ENCODE results near the gene ARHGAP10. TPM values are rescaled to one million over a fixed set of nuclear protein-coding genes. Genes with fewer than 3 reads are reported as not detected.

Gene ARHGAP10
- total RNA-seq, 2 experiments from 2014 or later = 7.1 to 8.0 TPM

DNA sequence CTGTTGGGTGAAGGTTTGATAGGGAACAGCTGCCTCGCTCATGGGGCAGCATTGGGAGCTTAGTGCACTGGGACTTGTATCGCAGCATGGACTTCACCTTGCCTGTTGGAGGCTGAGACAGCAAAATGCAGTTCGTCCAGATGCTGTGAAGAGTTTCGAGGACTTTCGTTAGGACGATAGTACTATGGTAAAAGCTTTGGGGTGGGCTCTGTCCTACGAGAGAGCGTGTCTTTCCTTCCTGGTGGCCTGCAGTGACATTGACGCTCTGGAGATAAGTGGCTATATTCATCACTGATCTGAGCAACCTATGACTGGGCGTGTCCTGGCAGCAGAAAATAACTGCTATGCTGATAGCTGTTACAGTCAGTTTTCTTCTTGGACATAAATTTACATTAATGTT lies 44.8 kb downstream of the ARHGAP10 start:
- intact Hi-C loops (cut with micrococcal nuclease) = no loop called here
- no peaks in the 10 kb centered on the region for H3K36me3 Mint-ChIP-seq
- ChIA-PET CTCF (no interaction called here), POLR2A (no interaction called here)
- no peak for DNase-seq
- H3K9me3 Mint-ChIP-seq = no peaks in the 10 kb centered on the region
- H3K27me3 Mint-ChIP-seq = no peaks in the 10 kb centered on the region
- H3K4me1 Mint-ChIP-seq (ENCODE audit: low read depth) = peaks cover 39% of the 10 kb centered on the region
- no peak overlapping the region for H3K27ac Mint-ChIP-seq
- no peak overlapping the region for H3K4me3 Mint-ChIP-seq

DNA sequence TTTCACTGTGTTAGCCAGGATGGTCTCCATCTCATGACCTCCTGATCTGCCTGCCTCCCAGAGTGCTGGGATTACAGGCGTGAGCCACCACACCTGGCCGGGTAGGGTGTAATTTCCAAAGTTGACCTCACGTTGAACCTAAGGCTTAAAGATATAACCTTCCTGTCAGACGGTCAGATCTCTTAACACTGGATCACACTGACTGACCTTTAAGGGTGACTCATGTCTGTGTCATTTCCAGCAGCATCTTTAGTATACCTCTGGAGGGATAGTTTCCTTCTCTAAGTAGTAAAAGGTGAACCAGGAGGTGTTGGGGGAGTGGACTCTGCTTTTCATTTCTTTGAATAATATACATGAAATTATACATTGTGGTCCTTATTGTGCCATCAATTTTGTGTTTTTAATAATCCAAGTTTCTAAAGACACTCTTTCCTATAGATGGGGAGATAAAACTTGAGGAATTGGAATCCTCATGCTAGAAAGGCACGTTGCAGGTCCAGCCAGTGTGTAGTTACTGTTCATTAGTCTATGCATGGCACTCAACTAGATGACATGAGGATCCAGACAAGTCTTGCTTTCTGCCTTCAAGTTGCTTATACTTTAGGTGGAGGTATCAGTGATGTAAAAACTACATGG lies 45.7 kb downstream of the ARHGAP10 start:
- ChIA-PET CTCF (interaction anchor here (0.7 kb wide), 1 partner anchor 16 kb away, joined by 3 read pairs; no protein-coding TSS in a partner anchor), POLR2A (no interaction called here)
- H3K36me3 Mint-ChIP-seq = no peaks in the 10 kb centered on the region
- H3K27ac Mint-ChIP-seq = no peak overlapping the region
- H3K27me3 Mint-ChIP-seq = no peaks in the 10 kb centered on the region
- no peak overlapping the region for H3K4me3 Mint-ChIP-seq
- H3K9me3 Mint-ChIP-seq = no peaks in the 10 kb centered on the region
- no peak for DNase-seq
- intact Hi-C loops (cut with micrococcal nuclease) = no loop called here
- peaks cover 47% of the 10 kb centered on the region for H3K4me1 Mint-ChIP-seq (ENCODE audit: low read depth)

DNA sequence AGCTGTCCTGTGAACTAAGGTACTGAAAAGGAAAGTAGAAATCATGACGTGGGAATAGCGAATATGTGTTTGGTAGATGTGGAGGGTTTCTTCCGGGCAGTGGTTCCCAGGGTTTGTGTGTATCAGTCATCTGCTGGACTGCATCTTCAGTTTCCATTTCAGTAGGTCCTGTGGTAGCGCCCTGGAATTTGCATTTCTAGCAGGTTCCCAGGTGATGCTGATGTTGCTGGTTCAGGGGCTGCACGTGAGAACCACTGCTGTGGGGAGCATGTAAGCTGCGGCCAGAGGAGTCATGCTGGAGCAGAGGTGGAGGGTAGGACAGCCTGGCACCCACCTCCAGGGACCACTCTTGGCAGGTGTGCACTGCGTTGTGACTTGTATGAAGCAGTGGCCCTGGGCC lies 47.1 kb downstream of the ARHGAP10 start:
- H3K27ac Mint-ChIP-seq = no peak overlapping the region
- POLR2A ChIA-PET = interaction anchor here (1.2 kb wide), 1 partner anchor 47 kb away, joined by 4 read pairs; the partner anchor contains the start of gene ARHGAP10
- intact Hi-C loops (cut with micrococcal nuclease) = no loop called here
- peaks cover 42% of the 10 kb centered on the region for H3K4me1 Mint-ChIP-seq (ENCODE audit: low read depth)
- CTCF ChIA-PET = interaction anchor here (2.6 kb wide), 1 partner anchor 88 kb away, joined by 9 read pairs; no protein-coding TSS in a partner anchor
- no peaks in the 10 kb centered on the region for H3K27me3 Mint-ChIP-seq
- H3K4me3 Mint-ChIP-seq = no peak overlapping the region
- no peaks in the 10 kb centered on the region for H3K9me3 Mint-ChIP-seq
- no peaks in the 10 kb centered on the region for H3K36me3 Mint-ChIP-seq
- no peak for DNase-seq

DNA sequence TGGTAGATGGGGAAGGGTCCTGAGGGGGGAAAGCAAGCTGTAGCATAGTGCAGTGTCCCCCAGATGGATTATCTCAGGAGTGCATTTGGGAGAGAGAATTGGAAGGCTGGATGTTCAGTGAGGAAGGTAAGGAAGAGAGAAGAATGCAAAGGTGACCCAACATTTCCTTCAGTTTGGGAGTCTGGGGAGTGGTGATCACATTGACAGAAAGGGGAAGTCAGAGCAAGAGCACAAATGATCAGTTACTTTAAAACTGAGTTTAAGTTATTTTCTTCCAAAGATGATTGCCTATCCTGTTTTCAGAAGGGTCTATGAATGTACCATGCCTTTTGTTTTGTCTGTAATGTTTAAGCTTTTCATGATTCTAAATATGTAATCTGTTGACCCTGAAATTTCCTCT lies 47.6 kb downstream of the ARHGAP10 start:
- CTCF ChIA-PET = interaction anchor here (2.6 kb wide), 1 partner anchor 87 kb away, joined by 9 read pairs; no protein-coding TSS in a partner anchor
- DNase-seq = no peak
- H3K9me3 Mint-ChIP-seq = no peaks in the 10 kb centered on the region

DNA sequence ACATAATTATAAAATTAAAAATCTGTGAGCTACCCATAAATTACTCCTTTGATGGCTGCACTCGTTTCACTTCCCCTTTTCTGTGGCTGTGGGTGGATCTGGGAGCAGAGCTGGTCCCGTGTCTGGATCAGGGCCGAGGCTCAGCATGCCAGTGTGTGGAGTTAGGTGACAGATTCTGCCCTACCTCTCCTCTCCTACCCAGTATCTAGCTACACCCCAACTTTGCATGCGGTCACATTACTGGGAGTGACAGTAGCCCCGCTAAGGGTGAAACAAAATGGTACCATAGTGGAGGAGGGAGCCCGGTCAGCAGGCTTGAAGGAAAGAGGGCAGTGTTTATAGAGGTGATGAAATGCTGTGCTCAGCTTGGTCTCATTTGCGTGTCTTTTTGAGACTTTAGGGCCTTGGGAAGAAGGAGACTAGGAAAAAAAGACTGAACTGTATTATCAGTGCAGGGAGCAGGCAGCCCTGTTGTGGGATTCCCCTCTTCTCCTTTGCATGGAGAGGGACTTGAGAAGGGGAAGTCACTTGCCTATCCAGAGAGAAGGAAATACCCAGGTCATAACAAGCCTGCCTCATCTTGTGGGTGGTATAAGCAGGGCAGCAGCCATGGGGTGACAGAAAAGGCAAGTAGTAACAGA lies 48.4 kb downstream of the ARHGAP10 start:
- H3K4me1 Mint-ChIP-seq (ENCODE audit: low read depth) = peaks cover 44% of the 10 kb centered on the region
- H3K36me3 Mint-ChIP-seq = no peaks in the 10 kb centered on the region
- intact Hi-C loops (cut with micrococcal nuclease) = no loop called here
- CTCF ChIA-PET = interaction anchor here (2.6 kb wide), 1 partner anchor 87 kb away, joined by 9 read pairs; no protein-coding TSS in a partner anchor
- POLR2A ChIA-PET = interaction anchor here (1.2 kb wide), 1 partner anchor 48 kb away, joined by 4 read pairs; the partner anchor contains the start of gene ARHGAP10
- no peak overlapping the region for H3K27ac Mint-ChIP-seq
- no peak overlapping the region for H3K4me3 Mint-ChIP-seq
- DNase-seq = peak; percentile 40
- H3K27me3 Mint-ChIP-seq = no peaks in the 10 kb centered on the region
- no peaks in the 10 kb centered on the region for H3K9me3 Mint-ChIP-seq

More for the DNA sequence above, 47.6 kb downstream of the ARHGAP10 start:
- intact Hi-C loops (cut with micrococcal nuclease) = no loop called here
- Mint-ChIP-seq H3K27me3 (no peaks in the 10 kb centered on the region), H3K4me3 (no peak overlapping the region), H3K4me1 (ENCODE audit: low read depth) (peaks cover 42% of the 10 kb centered on the region), H3K27ac (no peak overlapping the region), H3K36me3 (no peaks in the 10 kb centered on the region)
- POLR2A ChIA-PET = interaction anchor here (1.2 kb wide), 1 partner anchor 47 kb away, joined by 4 read pairs; the partner anchor contains the start of gene ARHGAP10

DNA sequence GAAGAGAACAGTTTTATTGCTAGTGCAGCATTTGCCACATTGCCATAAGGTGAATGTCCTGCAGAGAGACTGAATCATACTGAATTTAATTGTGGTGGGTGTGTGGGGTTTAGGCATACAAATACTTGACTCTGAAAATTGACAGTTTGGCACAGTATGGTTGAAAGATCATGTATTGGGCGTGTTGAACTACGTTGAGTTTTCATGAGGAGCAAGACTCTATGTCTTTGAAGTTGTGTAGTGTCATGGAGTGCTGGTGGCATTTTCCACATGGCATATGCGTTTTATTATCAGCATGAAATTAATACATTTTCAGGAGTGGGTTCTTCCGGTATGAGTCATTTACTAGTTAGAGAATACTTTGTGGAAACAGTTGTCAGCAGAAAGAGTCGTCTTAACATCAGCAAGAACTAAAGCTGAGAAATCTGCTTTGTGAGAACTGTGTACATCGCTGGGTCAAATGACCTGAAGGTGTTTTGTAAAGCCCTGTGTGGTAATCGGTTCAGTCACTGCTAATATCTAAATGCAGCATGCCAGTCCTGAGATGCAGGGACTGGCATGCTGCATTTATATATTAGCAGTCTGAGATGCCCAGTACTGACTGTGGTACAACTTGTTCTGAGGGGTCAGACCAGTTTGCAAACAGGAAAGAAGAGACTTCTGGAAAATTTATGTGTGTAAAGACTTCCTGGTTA lies 50.3 kb downstream of the ARHGAP10 start:
- H3K4me1 Mint-ChIP-seq (ENCODE audit: low read depth) = peaks cover 59% of the 10 kb centered on the region
- no peak for DNase-seq
- H3K9me3 Mint-ChIP-seq = no peaks in the 10 kb centered on the region
- intact Hi-C loops (cut with micrococcal nuclease) = loop anchor here (1.0 kb wide), 2 partner anchors 12 to 13 kb away; no protein-coding TSS in a partner anchor
- no peaks in the 10 kb centered on the region for H3K36me3 Mint-ChIP-seq
- CTCF ChIA-PET = interaction anchor here (0.8 kb wide), 1 partner anchor 83 kb away, joined by 4 read pairs; no protein-coding TSS in a partner anchor
- H3K27me3 Mint-ChIP-seq = no peaks in the 10 kb centered on the region
- H3K27ac Mint-ChIP-seq = peak overlapping the region; percentile 55
- POLR2A ChIA-PET = no interaction called here
- H3K4me3 Mint-ChIP-seq = no peak overlapping the region

DNA sequence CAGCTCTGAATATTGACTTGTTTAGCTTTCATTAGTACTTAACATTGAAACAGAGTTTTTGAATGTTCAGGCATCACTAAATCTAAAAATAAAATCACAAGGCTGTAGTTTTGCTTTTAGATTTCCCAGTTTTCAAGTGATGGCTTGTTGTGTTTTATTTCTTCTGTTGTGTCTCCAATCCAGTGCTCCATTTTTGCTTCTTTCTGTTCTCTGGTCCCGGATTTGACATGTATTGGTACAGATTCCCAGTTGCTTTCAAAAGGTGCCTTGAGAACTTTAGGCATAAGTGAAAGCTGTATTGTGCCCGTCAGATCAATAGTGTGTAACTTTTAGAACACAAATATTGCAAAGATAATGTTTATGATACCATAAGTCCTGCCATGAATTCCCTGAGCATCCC lies 53.2 kb downstream of the ARHGAP10 start:
- CTCF ChIA-PET = interaction anchor here (1.6 kb wide), 1 partner anchor 82 kb away, joined by 4 read pairs; no protein-coding TSS in a partner anchor
- Mint-ChIP-seq H3K9me3 (no peaks in the 10 kb centered on the region), H3K4me3 (no peak overlapping the region), H3K27me3 (no peaks in the 10 kb centered on the region), H3K36me3 (no peaks in the 10 kb centered on the region), H3K4me1 (ENCODE audit: low read depth) (peaks cover 41% of the 10 kb centered on the region), H3K27ac (no peak overlapping the region)
- POLR2A ChIA-PET = no interaction called here
- intact Hi-C loops (cut with micrococcal nuclease) = no loop called here
- DNase-seq = no peak

DNA sequence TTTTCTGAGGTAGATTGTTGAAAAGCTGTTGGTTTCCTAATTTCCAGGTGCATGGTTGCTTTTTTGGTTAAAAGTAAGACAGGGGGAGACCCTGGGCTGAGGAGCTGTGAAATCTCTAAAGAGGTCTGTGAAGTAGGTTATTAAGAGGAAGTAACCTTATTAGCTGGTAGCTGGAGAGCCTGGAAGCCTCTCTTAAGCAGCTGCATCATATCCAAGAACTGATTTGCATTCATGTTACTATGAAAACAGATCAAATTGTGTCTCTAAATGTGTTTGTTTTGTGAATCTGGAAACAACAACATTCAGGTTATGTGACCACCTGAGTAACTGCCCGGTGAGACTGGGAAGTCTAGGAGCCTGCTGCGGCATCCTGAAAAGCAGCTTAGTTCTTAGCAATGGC lies 54.1 kb downstream of the ARHGAP10 start:
- ChIA-PET POLR2A (no interaction called here), CTCF (interaction anchor here (1.6 kb wide), 1 partner anchor 81 kb away, joined by 4 read pairs; no protein-coding TSS in a partner anchor)
- Mint-ChIP-seq H3K4me1 (ENCODE audit: low read depth) (peaks cover 34% of the 10 kb centered on the region), H3K36me3 (no peaks in the 10 kb centered on the region), H3K4me3 (no peak overlapping the region), H3K27me3 (no peaks in the 10 kb centered on the region), H3K9me3 (no peaks in the 10 kb centered on the region), H3K27ac (no peak overlapping the region)
- no peak for DNase-seq
- intact Hi-C loops (cut with micrococcal nuclease) = no loop called here

DNA sequence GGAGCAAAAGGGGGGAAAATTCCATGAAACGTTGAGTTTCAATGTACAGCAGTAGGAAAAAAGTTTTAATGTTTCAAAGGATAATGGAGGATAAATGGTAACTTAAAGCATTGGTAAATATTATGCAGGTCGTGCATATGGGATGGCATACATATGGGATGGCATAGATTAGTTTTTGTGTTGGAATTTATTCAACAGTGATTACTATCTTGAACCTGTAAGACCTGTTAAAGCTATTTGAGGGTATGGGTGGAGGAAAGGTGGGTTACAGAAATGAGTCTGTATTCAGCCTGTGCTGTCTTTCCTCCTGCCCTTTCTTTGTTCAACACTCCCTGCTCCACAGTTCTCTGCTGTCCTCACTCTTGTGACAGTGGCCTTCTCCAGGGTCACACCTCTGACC lies 54.6 kb downstream of the ARHGAP10 start:
- intact Hi-C loops (cut with micrococcal nuclease) = no loop called here
- Mint-ChIP-seq H3K36me3 (no peaks in the 10 kb centered on the region), H3K27ac (no peak overlapping the region), H3K9me3 (no peaks in the 10 kb centered on the region), H3K4me1 (ENCODE audit: low read depth) (peaks cover 31% of the 10 kb centered on the region), H3K27me3 (no peaks in the 10 kb centered on the region), H3K4me3 (no peak overlapping the region)
- DNase-seq = no peak
- CTCF ChIA-PET = interaction anchor here (0.7 to 1.1 kb wide), 2 partner anchors 53 to 80 kb away, joined by 3 read pairs; no protein-coding TSS in a partner anchor
- POLR2A ChIA-PET = no interaction called here

DNA sequence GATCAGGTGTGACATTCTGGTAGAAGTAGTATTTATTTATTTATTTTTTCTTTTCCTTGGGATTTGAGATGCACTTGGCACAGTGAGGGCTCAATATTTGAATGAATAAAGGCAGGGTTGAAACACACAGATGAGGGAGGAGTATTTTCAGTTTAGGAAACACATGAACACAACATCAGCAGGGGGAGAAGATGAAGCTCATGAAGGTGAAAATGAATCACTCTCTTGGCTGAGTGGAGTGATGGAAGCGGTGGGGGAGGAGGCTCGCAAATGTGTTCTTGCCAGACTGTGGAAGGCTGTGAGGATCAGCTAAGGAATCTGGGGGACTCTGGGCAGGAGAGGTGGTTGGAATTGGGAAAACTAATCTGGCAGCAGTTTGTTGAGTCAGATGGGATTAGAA lies 55.3 kb downstream of the ARHGAP10 start:
- CTCF ChIA-PET = interaction anchor here (0.7 to 1.1 kb wide), 3 partner anchors 54 to 80 kb away, joined by 3 read pairs; no protein-coding TSS in a partner anchor
- DNase-seq = no peak
- Mint-ChIP-seq H3K9me3 (no peaks in the 10 kb centered on the region), H3K27ac (no peak overlapping the region), H3K4me3 (no peak overlapping the region), H3K4me1 (ENCODE audit: low read depth) (peaks cover 32% of the 10 kb centered on the region), H3K36me3 (no peaks in the 10 kb centered on the region), H3K27me3 (no peaks in the 10 kb centered on the region)
- POLR2A ChIA-PET = interaction anchor here (0.9 kb wide), 1 partner anchor 14 kb away, joined by 3 read pairs; no protein-coding TSS in a partner anchor
- intact Hi-C loops (cut with micrococcal nuclease) = no loop called here

DNA sequence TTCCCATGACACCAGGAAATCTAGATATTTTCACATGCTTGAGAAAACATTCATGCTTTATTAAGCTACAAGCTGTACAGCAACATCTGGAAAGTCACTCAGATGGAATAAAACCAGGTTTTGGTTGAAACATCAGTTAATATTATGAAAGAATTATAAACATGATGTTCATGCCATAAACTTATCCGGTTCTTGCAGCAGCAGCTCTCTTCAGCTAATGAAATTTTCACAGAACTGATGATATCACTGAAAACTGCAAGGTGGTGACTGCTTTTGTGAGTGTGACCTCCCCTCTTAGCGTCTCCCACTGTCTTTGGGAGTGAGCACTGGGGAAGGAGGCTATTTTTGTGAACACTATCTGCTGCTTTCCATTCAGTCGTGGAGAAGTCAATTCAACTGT lies 56.9 kb downstream of the ARHGAP10 start:
- no peak for DNase-seq
- no peaks in the 10 kb centered on the region for H3K9me3 Mint-ChIP-seq
- no peaks in the 10 kb centered on the region for H3K27me3 Mint-ChIP-seq
- no peaks in the 10 kb centered on the region for H3K36me3 Mint-ChIP-seq
- POLR2A ChIA-PET = no interaction called here
- CTCF ChIA-PET = interaction anchor here (0.8 kb wide), 1 partner anchor 57 kb away, joined by 3 read pairs; the partner anchor contains the start of gene ARHGAP10
- intact Hi-C loops (cut with micrococcal nuclease) = no loop called here
- no peak overlapping the region for H3K4me3 Mint-ChIP-seq
- H3K4me1 Mint-ChIP-seq (ENCODE audit: low read depth) = peaks cover 44% of the 10 kb centered on the region
- no peak overlapping the region for H3K27ac Mint-ChIP-seq

DNA sequence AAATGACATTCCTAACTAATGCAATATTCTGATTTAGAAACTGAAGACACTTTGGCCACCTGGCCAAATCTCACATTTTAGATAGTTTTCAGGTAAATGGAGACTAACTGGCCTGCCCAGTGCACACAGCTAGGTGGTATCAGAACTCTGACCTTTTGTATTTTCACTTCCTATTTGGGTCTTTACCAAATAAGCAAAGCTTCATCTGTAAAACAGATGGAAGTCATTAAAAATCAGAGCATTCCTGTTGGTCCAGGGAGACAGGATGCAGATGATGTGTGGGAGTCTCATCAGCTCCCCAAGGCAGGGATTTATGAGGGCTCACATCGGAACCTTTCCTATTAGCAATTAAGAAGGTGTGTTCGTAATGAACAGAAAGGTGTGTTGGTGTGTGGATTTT lies 57.7 kb downstream of the ARHGAP10 start:
- Mint-ChIP-seq H3K27me3 (no peaks in the 10 kb centered on the region), H3K27ac (no peak overlapping the region), H3K36me3 (no peaks in the 10 kb centered on the region), H3K4me1 (ENCODE audit: low read depth) (peaks cover 52% of the 10 kb centered on the region), H3K4me3 (no peak overlapping the region), H3K9me3 (no peaks in the 10 kb centered on the region)
- intact Hi-C loops (cut with micrococcal nuclease) = no loop called here
- ChIA-PET POLR2A (interaction anchor here (0.6 kb wide), 1 partner anchor 159 kb away, joined by 4 read pairs; no protein-coding TSS in a partner anchor), CTCF (no interaction called here)
- DNase-seq = no peak
